Muscle layer of colon (tissue), 2 donors: Measurements from ENCODE around the gene RSRC2.
A peak's percentile ranks its signal among the peaks of the same experiment; 100 is the strongest.
"Not testable (repeated sequence)": the region's sequence is repeated elsewhere in the genome, so short reads cannot be mapped to it uniquely, and the experiment has no call there.

Experiments
- H3K27ac ChIP-seq: one replicate; pipeline ENCODE4 v1.7.0; 2013; ENCODE audit warnings: low read depth, mild to moderate bottlenecking, low read length, moderate library complexity
- H3K27me3 ChIP-seq, 2 donors: one replicate each; pipeline ENCODE4 v1.7.0; 2013; ENCODE audit warnings: low read length in 2 of 2, mild to moderate bottlenecking in 2 of 2; ENCODE audit not compliant: insufficient read depth in 2 of 2, control insufficient read depth in 1 of 2
- H3K36me3 ChIP-seq: one replicate; pipeline ENCODE4 v1.7.0; 2013; ENCODE audit warnings: mild to moderate bottlenecking, low read length; ENCODE audit not compliant: insufficient read depth
- H3K4me1 ChIP-seq: one replicate; pipeline ENCODE4 v1.7.0; 2013; ENCODE audit warnings: mild to moderate bottlenecking, low read length; ENCODE audit not compliant: insufficient read depth
- H3K4me3 ChIP-seq, 2 donors: one replicate each; pipeline ENCODE4 v1.7.0; 2013; ENCODE audit warnings: low read length in 2 of 2, low read depth in 1 of 2, mild to moderate bottlenecking in 1 of 2, moderate library complexity in 1 of 2
- H3K9ac ChIP-seq: one replicate; pipeline ENCODE4 v1.7.0; 2013; ENCODE audit warnings: low read length
- H3K9me3 ChIP-seq: one replicate; pipeline ENCODE4 v1.7.0; 2013; ENCODE audit warnings: mild to moderate bottlenecking, low read length
- donor health status: abdominal sarcoma.
- donor health status: Adenocarcinoma of cecum.

The RSRC2 gene

GRCh38 chr12:122516544-122517361, 10.0 kb downstream of the RSRC2 start:
- Histone ChIP-seq H3K9ac (no peak overlapping the region), H3K27ac (no peak overlapping the region), H3K4me1 (peaks cover under 1% of the 10 kb centered on the region), H3K36me3 (peaks cover 89% of the 10 kb centered on the region), H3K27me3 (no peaks in the 10 kb centered on the region), H3K9me3 (no peaks in the 10 kb centered on the region), H3K4me3 (no peak overlapping the region)

GRCh38 chr12:122515275-122515674, 11.5 kb downstream of the RSRC2 start:
- Histone ChIP-seq H3K27me3 (no peaks in the 10 kb centered on the region), H3K4me3 (no peak overlapping the region), H3K4me1 (no peaks in the 10 kb centered on the region), H3K9ac (no peak overlapping the region), H3K36me3 (peaks cover 80% of the 10 kb centered on the region), H3K9me3 (no peaks in the 10 kb centered on the region), H3K27ac (no peak overlapping the region)

DNA sequence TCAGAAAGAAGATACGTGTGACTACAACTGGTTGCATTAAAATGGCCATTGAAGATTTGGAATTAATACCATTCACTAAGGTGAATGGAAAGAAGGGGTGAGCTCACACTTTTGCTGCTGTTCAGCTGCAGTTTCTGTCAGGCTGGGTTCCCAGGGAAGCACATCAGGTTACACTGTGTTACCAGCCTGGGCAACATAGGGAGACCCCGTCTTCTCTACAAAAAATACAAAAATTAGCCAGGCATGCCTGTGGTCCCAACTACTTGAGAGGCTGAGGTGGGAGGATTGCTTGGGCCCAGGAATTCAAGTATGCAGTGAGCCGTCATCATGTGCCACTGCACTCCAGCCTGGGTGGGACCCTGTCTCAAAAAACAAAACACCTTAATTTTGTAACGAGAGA, 13.1 kb downstream of the RSRC2 start:
- H3K36me3 ChIP-seq, result peaks cover 82% of the 10 kb centered on the region
- H3K9ac ChIP-seq, result no peak overlapping the region
- no peaks in the 10 kb centered on the region for H3K9me3 ChIP-seq
- no peak overlapping the region for H3K4me3 ChIP-seq
- no peaks in the 10 kb centered on the region for H3K4me1 ChIP-seq
- no peak overlapping the region for H3K27ac ChIP-seq
- no peaks in the 10 kb centered on the region for H3K27me3 ChIP-seq

DNA sequence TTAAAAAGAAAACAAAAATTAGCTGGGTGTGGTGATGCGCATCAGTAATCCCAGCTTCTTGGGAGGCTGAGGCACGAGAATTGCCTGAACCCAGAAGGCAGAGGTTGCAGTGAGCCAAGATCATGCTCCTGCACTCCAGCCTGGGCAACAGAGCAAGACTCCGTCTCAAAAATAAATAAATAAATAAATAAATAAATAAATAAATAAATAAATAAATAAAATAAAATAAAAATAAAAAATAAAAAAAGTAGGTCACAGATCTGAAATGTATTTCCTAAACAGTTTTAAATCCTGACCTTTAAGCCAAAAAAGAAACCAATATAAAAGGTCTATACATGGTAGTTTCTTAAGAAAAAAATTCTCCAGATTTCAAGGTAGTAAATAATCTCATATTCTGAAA, 13.7 kb downstream of the RSRC2 start:
- H3K27me3 ChIP-seq, H3K27ac ChIP-seq, H3K9ac ChIP-seq, H3K4me3 ChIP-seq, H3K4me1 ChIP-seq, H3K9me3 ChIP-seq: not testable (repeated sequence)
- H3K36me3 ChIP-seq, result peaks cover 83% of the 10 kb centered on the region

DNA sequence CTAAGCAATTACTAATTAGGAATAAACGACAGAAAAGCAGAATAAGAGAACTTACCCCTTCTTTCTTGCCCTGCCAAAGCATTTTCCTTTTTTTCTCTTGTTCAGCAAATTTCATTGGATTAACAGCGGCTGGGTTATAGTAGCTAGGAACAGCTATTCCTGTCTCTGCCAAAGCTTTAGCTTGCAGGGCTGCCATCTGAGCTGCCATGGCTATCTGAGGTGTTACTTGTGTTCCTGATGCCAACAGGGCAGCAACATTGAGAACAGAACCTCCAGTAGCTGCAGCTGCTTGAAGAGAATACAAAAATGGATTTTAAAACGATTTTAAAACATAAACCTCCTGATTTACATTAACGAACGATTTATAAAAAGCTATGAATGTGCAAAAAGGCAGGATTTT, 18.6 kb downstream of the RSRC2 start:
- Histone ChIP-seq H3K4me3 (no peak overlapping the region), H3K4me1 (no peaks in the 10 kb centered on the region), H3K9ac (no peak overlapping the region), H3K36me3 (peaks cover 79% of the 10 kb centered on the region), H3K9me3 (no peaks in the 10 kb centered on the region), H3K27me3 (no peaks in the 10 kb centered on the region), H3K27ac (no peak overlapping the region)

DNA sequence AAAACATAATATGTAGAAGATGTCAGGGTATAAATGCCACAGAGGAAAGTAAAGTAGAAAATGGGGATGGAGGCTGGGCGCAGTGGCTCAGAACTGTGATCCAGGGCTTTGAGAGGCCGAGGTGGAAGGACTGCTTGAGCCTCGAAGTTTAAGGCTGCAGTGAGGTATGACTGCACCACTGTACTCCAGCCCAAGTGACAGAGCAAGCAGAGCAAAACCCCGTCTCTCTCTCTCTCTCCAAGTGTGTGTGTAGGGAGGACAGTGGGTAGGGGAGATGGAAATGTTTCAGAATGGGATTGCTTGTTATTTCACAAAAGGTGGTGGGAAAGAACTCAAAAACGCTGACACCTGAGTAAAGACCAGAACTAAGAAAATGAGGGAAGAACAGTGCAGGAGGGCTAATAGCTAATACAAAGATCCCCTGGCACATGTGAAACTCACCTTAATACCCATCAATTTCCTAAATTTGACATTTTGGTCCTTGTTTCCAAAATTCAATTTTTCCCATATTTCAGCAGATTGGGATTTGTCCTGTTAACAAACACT, 20.3 kb downstream of the RSRC2 start:
- Histone ChIP-seq H3K27ac (no peak overlapping the region), H3K9ac (no peak overlapping the region), H3K36me3 (peaks cover 75% of the 10 kb centered on the region), H3K4me1 (no peaks in the 10 kb centered on the region), H3K4me3 (no peak overlapping the region), H3K9me3 (no peaks in the 10 kb centered on the region), H3K27me3 (no peaks in the 10 kb centered on the region)

DNA sequence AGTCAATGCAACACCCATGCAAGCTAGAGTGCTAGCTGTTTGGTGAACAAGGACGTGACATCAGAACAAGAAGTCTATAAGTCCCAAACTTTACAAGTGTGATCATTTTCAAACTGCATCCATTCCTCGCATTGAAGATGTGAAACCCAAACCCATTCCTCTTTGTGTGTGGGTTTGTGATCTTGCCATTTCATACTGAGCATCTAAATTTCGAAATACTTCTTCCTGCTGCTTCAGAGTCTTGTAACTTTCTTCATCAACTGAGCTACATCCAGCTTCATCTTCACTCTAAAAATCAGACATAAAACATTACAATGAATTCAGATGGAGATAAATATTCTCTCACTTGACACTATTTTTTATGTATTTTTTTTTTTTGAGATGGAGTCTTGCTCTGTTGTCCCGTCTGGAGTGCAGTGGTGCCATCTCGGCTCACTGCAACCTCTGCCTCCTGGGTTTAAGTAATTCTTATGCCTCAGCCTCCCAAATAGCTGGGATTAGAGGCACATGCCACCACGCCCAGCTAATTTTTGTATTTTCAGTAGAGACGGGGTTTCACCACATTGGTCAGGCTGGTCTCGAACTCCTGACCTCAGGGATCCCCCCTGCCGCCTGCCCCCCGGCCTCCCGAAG, 21.2 kb downstream of the RSRC2 start:
- Histone ChIP-seq H3K36me3 (peaks cover 71% of the 10 kb centered on the region), H3K4me1 (peaks cover 4% of the 10 kb centered on the region), H3K4me3 (no peak overlapping the region), H3K9ac (no peak overlapping the region), H3K9me3 (no peaks in the 10 kb centered on the region), H3K27me3 (no peaks in the 10 kb centered on the region), H3K27ac (no peak overlapping the region)

DNA sequence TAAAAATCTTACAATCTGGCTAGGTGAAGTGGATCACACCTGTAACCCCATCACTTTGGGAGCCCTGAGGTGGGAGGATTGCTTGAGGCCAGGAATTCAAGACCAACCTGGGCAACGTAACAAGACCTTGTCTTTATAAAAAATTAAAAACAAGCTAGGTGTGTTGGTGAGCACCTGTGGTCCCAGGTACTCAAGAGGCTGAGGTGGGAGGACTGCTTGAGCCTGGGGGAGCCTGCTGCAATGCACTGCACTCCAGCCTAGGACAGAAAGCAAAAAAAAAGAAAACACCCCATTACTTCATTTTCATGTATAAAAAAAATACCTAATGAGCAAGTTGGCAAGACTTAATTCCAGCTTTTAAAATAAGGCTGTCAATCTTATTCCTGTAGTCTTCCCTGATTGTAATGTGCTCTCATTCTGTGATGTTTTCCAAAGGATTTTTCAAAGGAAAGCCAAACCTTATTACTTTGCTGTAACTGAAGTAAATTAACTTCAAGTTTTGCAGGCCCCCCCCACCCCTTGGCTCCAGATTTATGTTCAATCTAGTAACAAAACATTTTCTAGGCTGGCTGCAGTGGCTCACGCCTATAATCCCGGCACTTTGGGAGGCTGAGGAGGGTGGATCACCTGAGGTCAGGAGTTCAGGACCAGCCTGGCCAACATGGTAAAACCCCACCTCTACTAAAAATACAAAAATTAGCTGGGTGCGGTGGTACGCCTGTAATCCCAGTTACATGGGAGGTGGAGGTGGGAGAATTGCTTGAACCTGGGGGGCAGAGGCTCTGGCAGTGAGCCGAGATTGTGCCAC, 22.7 kb downstream of the RSRC2 start:
- Histone ChIP-seq H3K36me3 (peaks cover 56% of the 10 kb centered on the region), H3K27ac (no peak overlapping the region), H3K27me3 (no peaks in the 10 kb centered on the region), H3K9me3 (no peaks in the 10 kb centered on the region), H3K9ac (no peak overlapping the region), H3K4me3 (no peak overlapping the region), H3K4me1 (peaks cover 11% of the 10 kb centered on the region)

DNA sequence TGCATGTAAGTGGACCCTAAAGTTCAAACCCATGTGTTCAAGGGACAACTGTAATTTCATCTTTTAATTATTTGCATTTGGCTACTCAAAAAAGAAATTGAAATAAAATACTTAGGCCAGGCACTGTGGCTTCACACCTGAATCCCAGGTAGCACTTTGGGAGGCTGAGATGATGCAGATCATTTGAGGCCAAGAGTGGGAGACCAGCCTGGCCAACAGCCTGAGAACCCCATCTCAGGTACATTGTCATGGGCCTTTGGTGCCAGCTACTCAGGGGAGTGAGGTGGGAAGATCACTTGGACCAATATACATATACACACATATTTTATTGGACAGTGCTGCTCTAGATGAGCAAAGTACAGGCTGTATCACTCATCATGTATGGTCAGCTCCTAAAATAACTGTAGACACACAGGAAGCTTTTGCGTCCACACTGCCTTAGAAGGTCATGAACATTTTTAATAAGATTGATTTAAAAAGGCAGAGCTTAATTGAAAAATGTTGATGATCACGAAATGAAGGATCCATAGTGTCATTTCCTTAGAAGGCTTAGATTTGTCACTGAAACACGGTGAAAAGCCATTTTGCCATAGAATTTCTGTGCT, 23.5 kb downstream of the RSRC2 start:
- no peak overlapping the region for H3K4me3 ChIP-seq
- no peak overlapping the region for H3K9ac ChIP-seq
- H3K4me1 ChIP-seq, result peaks cover 18% of the 10 kb centered on the region
- H3K36me3 ChIP-seq, result peaks cover 49% of the 10 kb centered on the region
- no peaks in the 10 kb centered on the region for H3K27me3 ChIP-seq
- no peak overlapping the region for H3K27ac ChIP-seq
- no peaks in the 10 kb centered on the region for H3K9me3 ChIP-seq

DNA sequence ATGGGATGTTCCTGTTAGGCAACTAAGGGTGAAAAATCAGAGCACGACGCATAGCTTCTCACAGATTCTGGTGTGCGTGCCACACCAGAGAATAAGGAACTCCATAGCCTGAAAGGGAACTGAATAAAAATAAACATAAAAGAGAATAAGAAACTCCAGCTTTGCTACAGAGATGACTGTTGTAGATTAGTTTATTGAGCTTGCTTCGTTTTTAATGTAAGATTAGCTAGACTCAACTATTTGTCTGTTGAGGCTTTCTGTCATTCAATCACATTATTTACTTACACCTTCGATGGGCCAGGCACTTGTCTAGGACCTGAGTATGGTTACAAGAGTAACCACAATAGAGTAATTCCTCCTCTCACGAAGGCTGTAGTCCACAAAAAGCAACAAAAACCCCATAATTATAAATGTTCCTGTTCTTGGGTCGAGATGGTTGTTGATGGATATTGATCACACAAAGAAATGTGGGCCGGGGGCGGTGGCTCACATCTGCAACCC, 25.2 kb downstream of the RSRC2 start:
- peak overlapping the region; percentile 93 for H3K27ac ChIP-seq

More for the DNA sequence above, 25.2 kb downstream of the RSRC2 start:
- Histone ChIP-seq H3K4me1 (peaks cover 25% of the 10 kb centered on the region), H3K27me3 (no peaks in the 10 kb centered on the region), H3K4me3 (peak overlapping the region; percentile 42 to 92), H3K9me3 (no peaks in the 10 kb centered on the region), H3K36me3 (peaks cover 33% of the 10 kb centered on the region), H3K9ac (no peak overlapping the region)
